HG02588 (cell line): ENCODE data around the gene PDE6D.

Source experiments
- ATAC-seq: cut with Tn5 transposase; IDR thresholded peaks from one replicate; pipeline ENCODE4 v1.9.1; 2021; ENCODE audit warnings: mild to moderate bottlenecking, moderate library complexity; ENCODE audit not compliant: unreplicated experiment

PDE6D gene

GRCh38 chr2:231780909-231781797 is at the start of gene PDE6D:
TSS of gene PDE6D (minus strand) at chr2:231781282. CDS start at chr2:231781114, 168 bp downstream.
- peak; percentile 90 for ATAC-seq

GRCh38 chr2:231821908-231822307 is 40.8 kb upstream of the PDE6D start:
- no peak for ATAC-seq

GRCh38 chr2:231820786-231821303 is 39.8 kb upstream of the PDE6D start:
- ATAC-seq: no peak

- ATAC-seq: no peak
Measured at GRCh38 chr2:231819447-231820042, 38.5 kb upstream of the PDE6D start.

- ATAC-seq: no peak
Measured at GRCh38 chr2:231816327-231817026, 35.4 kb upstream of the PDE6D start.

- ATAC-seq: no peak
Measured at GRCh38 chr2:231810905-231811304, 29.8 kb upstream of the PDE6D start.

GRCh38 chr2:231807020-231807419 is 25.9 kb upstream of the PDE6D start:
- no peak for ATAC-seq

- ATAC-seq: no peak
Measured at GRCh38 chr2:231803501-231804138, 22.5 kb upstream of the PDE6D start.

GRCh38 chr2:231800493-231801091 is 19.5 kb upstream of the PDE6D start:
- ATAC-seq: no peak

- no peak for ATAC-seq
Measured at GRCh38 chr2:231795525-231796327, 14.6 kb upstream of the PDE6D start.

- no peak for ATAC-seq
Measured at GRCh38 chr2:231794383-231794782, 13.3 kb upstream of the PDE6D start.

GRCh38 chr2:231791107-231791506 is 10.0 kb upstream of the PDE6D start:
- ATAC-seq: no peak

GRCh38 chr2:231786917-231787292 is 5.8 kb upstream of the PDE6D start:
- ATAC-seq: no peak

- peak; percentile 59 for ATAC-seq
Measured at GRCh38 chr2:231786177-231786916, 5.3 kb upstream of the PDE6D start, which contains the start of gene COPS7B. TSS of gene COPS7B (plus strand) at chr2:231786445. CDS start at chr2:231788571, 2,126 bp downstream.

GRCh38 chr2:231785822-231786176 is 4.7 kb upstream of the PDE6D start:
- no peak for ATAC-seq

- ATAC-seq: no peak
Measured at GRCh38 chr2:231785413-231785812, 4.3 kb upstream of the PDE6D start.

GRCh38 chr2:231781798-231782726 is 980 bp upstream of the PDE6D start:
- no peak for ATAC-seq
